C4-2B (cell line): ENCODE data around the gene HMGXB4.

ENCODE experiments used
- ZFX ChIP-seq: fragments of 450-650 bp; IDR thresholded peaks from 2 replicates; pipeline ENCODE4 v1.6.1; 2017
- TF ChIP-seq, protein P1 (sequence below): fragments of 450-650 bp; conservative IDR thresholded peaks from 2 replicates; pipeline ENCODE4 v1.5.1; 2017; ENCODE audit warnings: mild to moderate bottlenecking

GRCh38 chr22:35328472-35328885 lies 71.2 kb downstream of the HMGXB4 start:
- no peak for TF ChIP-seq ZFX
- TF ChIP-seq, protein P1, sequence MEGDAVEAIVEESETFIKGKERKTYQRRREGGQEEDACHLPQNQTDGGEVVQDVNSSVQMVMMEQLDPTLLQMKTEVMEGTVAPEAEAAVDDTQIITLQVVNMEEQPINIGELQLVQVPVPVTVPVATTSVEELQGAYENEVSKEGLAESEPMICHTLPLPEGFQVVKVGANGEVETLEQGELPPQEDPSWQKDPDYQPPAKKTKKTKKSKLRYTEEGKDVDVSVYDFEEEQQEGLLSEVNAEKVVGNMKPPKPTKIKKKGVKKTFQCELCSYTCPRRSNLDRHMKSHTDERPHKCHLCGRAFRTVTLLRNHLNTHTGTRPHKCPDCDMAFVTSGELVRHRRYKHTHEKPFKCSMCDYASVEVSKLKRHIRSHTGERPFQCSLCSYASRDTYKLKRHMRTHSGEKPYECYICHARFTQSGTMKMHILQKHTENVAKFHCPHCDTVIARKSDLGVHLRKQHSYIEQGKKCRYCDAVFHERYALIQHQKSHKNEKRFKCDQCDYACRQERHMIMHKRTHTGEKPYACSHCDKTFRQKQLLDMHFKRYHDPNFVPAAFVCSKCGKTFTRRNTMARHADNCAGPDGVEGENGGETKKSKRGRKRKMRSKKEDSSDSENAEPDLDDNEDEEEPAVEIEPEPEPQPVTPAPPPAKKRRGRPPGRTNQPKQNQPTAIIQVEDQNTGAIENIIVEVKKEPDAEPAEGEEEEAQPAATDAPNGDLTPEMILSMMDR, result no peak
